Measurements from ENCODE around the gene FHL1.

DNA sequence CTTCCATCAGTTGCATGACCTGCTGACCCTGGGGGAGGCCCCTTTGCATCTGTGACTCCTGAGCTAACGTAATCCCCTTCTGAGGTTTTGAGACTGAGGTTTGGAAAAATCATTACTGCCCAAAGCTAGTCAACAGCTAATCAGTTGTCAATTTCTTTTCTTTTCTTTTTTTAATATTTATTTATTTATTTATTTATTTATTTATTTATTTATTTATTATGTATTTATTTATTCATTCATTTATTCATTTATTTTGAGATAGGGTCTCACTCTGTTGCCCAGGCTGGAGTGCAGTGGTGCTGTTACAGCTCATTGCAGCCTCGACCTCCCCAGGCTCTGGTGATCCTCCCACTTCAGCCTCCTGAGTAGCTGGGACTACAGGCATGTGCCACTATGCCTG, 25.1 kb upstream of the FHL1 start:
- TF ChIP-seq, protein P1, sequence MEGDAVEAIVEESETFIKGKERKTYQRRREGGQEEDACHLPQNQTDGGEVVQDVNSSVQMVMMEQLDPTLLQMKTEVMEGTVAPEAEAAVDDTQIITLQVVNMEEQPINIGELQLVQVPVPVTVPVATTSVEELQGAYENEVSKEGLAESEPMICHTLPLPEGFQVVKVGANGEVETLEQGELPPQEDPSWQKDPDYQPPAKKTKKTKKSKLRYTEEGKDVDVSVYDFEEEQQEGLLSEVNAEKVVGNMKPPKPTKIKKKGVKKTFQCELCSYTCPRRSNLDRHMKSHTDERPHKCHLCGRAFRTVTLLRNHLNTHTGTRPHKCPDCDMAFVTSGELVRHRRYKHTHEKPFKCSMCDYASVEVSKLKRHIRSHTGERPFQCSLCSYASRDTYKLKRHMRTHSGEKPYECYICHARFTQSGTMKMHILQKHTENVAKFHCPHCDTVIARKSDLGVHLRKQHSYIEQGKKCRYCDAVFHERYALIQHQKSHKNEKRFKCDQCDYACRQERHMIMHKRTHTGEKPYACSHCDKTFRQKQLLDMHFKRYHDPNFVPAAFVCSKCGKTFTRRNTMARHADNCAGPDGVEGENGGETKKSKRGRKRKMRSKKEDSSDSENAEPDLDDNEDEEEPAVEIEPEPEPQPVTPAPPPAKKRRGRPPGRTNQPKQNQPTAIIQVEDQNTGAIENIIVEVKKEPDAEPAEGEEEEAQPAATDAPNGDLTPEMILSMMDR (IDR thresholded peaks at IDR 0.05): no peak
- TF ChIP-seq POLR2A (IDR thresholded peaks at IDR 0.05) (no peak), POLR2AphosphoS5 (IDR thresholded peaks at IDR 0.05; ENCODE audit: insufficient read depth in 1 of 2, low read depth in 1 of 2) (no peak)
